ENCODE measurements around the gene IL27RA. TPM values are rescaled to one million over a fixed set of nuclear protein-coding genes. Genes with fewer than 3 reads are reported as not detected.
"Not testable (repeated sequence)": the region's sequence is repeated elsewhere in the genome, so short reads cannot be mapped to it uniquely, and the experiment has no call there.

The IL27RA gene
- total and polyA plus RNA-seq, 2 donors (not counting 1 experiment from before 2014, with no cell fraction given) = 36.2 to 38.6 TPM

DNA sequence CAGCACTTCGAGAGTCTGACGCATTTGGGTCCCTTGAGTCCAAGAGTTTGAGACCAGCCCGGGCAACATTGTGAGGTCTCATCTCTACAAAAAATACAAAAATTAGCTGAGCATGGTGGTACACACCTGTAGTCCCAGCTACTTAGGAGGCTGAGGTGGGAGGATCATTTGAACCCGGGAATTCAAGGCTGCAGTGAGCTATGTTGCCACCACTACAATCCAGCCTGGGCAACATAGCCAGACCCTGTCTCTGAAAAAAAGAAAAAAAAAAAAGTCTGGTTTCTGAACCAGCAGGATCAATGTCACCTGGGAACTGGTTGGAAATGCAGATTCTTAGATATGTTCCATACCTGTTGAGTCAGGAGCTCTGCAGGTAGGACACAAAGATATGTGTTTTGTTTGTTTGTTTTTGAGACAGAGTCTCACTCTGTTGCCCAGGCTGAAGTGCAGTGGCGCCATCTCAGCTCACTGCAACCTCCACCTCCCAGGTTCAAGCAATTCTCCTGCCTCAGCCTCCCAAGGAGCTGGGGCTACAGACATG is 4.8 kb upstream of the IL27RA start:
- H3K27me3 Mint-ChIP-seq; H3K9ac ChIP-seq (ENCODE audit: low read length); H3K9me3 ChIP-seq (ENCODE audit: control extremely low read depth in 1 of 3, control insufficient read depth in 2 of 3, insufficient read depth in 1 of 3, low read length in 2 of 3); intact Hi-C loops (cut with micrococcal nuclease); H3K4me3 Mint-ChIP-seq; H3K27me3 ChIP-seq (replicated peaks in 1 of 4; ENCODE audit: control extremely low read depth in 1 of 4, control insufficient read depth in 3 of 4, insufficient read depth in 4 of 4, low read length in 3 of 4); H4K20me1 ChIP-seq (ENCODE audit: control insufficient read depth, insufficient read depth, low read length, poor library complexity, severe bottlenecking); H3K79me2 ChIP-seq (ENCODE audit: control insufficient read depth, insufficient read depth, low read length); H3K4me3 ChIP-seq (ENCODE audit: control extremely low read depth in 1 of 5, extremely low read depth in 1 of 5, insufficient read depth in 1 of 5, low read depth in 2 of 5, low read length in 4 of 5); H3K27ac ChIP-seq (ENCODE audit: low read length in 2 of 2); DNase-seq; H2AFZ ChIP-seq (ENCODE audit: insufficient read depth, low read depth, low read length, poor library complexity, severe bottlenecking); H3K36me3 ChIP-seq (replicated peaks in 1 of 2; ENCODE audit: control extremely low read depth in 1 of 2, control insufficient read depth in 1 of 2, extremely low read depth in 1 of 2, insufficient read depth in 2 of 2, low read length in 1 of 2); ATAC-seq (ENCODE audit: low read depth); H3K9me3 Mint-ChIP-seq (ENCODE audit: insufficient read depth); H3K4me2 ChIP-seq (replicated peaks; ENCODE audit: low read depth, low read length, poor library complexity, severe bottlenecking): not testable (repeated sequence)
- ChIA-PET POLR2A (interaction anchor here (0.8 kb wide), 1 partner anchor 44 kb away, joined by 3 read pairs; no protein-coding TSS in a partner anchor), CTCF (interaction anchor here (0.6 to 1.5 kb wide), 3 partner anchors 15 to 400 kb away, joined by 3 to 4 read pairs (median 4); no protein-coding TSS in a partner anchor)
- H3K4me1 ChIP-seq (ENCODE audit: control insufficient read depth in 2 of 2, insufficient read depth in 2 of 2, low read length in 2 of 2) = peaks cover 22 to 36% of the 10 kb centered on the region in 2 donors
- WGBS (ENCODE audit: insufficient coverage) = 100% methylated on average over 2 of the region's 5 CpGs
- H3K27ac Mint-ChIP-seq = peak overlapping the region; percentile 32
- peaks cover 28% of the 10 kb centered on the region for H3K4me1 Mint-ChIP-seq

DNA sequence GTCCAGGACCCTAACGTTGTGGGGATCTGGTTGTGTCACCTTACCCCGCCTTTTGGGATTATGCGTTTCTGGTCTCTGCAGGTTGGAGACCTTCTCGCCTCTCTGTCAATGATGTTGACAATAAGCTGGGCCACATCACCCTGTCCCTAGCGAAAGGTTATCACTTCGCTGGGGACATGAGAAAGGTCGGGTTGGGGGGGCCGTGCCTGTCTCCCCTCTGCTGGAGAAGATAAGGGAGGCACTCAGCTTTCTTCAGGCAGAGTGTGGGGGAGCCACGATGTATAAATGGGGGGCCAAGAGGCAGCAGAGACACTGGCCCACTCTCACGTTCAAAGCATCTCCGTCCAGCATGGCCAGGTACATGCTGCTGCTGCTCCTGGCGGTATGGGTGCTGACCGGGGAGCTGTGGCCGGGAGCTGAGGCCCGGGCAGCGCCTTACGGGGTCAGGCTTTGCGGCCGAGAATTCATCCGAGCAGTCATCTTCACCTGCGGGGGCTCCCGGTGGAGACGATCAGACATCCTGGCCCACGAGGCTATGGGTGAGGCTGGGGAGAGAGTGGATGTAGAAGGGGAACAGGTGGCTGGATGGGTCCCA is 3.6 kb upstream of the IL27RA start, which contains the start of gene RLN3:
Gene RLN3, plus strand, starts transcription at position 293 of the 595 bp plus-strand sequence. Its CDS starts 57 bp downstream, at position 350.
- POLR2A ChIA-PET = interaction anchor here (1.6 kb wide), 1 partner anchor 22 kb away, joined by 4 read pairs; the partner anchor contains the start of gene RFX1

More for the DNA sequence above, 3.6 kb upstream of the IL27RA start, which contains the start of gene RLN3:
- no peak for TF ChIP-seq EZH2 (IDR thresholded peaks at IDR 0.05; ENCODE audit: borderline replicate concordance, insufficient read depth, low read depth, low read length, poor library complexity, severe bottlenecking)
- TF ChIP-seq, protein P1, sequence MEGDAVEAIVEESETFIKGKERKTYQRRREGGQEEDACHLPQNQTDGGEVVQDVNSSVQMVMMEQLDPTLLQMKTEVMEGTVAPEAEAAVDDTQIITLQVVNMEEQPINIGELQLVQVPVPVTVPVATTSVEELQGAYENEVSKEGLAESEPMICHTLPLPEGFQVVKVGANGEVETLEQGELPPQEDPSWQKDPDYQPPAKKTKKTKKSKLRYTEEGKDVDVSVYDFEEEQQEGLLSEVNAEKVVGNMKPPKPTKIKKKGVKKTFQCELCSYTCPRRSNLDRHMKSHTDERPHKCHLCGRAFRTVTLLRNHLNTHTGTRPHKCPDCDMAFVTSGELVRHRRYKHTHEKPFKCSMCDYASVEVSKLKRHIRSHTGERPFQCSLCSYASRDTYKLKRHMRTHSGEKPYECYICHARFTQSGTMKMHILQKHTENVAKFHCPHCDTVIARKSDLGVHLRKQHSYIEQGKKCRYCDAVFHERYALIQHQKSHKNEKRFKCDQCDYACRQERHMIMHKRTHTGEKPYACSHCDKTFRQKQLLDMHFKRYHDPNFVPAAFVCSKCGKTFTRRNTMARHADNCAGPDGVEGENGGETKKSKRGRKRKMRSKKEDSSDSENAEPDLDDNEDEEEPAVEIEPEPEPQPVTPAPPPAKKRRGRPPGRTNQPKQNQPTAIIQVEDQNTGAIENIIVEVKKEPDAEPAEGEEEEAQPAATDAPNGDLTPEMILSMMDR (IDR thresholded peaks at IDR 0.05) = no peak
- DNase-seq (no peak), ATAC-seq (ENCODE audit: low read depth) (no peak)
- Histone ChIP-seq H3K27ac (ENCODE audit: low read length in 2 of 2) (no peak within 1 kb of the TSS), H2AFZ (ENCODE audit: insufficient read depth, low read depth, low read length, poor library complexity, severe bottlenecking) (no peak within 1 kb of the TSS), H4K20me1 (ENCODE audit: control insufficient read depth, insufficient read depth, low read length, poor library complexity, severe bottlenecking) (no peaks in the 10 kb centered on the region), H3K4me2 (replicated peaks; ENCODE audit: low read depth, low read length, poor library complexity, severe bottlenecking) (peak within 1 kb of the TSS; percentile 26), H3K27me3 (replicated peaks in 1 of 4; ENCODE audit: control extremely low read depth in 1 of 4, control insufficient read depth in 3 of 4, insufficient read depth in 4 of 4, low read length in 3 of 4) (no peaks in the 10 kb centered on the region), H3K4me3 (ENCODE audit: control extremely low read depth in 1 of 5, extremely low read depth in 1 of 5, insufficient read depth in 1 of 5, low read depth in 2 of 5, low read length in 4 of 5) (no peak within 1 kb of the TSS), H3K79me2 (ENCODE audit: control insufficient read depth, insufficient read depth, low read length) (peaks cover 11% of the 10 kb centered on the region), H3K9me3 (ENCODE audit: control extremely low read depth in 1 of 3, control insufficient read depth in 2 of 3, insufficient read depth in 1 of 3, low read length in 2 of 3) (peaks cover 0 to 5% (median 0%) of the 10 kb centered on the region in 3 donors), H3K36me3 (replicated peaks in 1 of 2; ENCODE audit: control extremely low read depth in 1 of 2, control insufficient read depth in 1 of 2, extremely low read depth in 1 of 2, insufficient read depth in 2 of 2, low read length in 1 of 2) (no peaks in the 10 kb centered on the region), H3K4me1 (ENCODE audit: control insufficient read depth in 2 of 2, insufficient read depth in 2 of 2, low read length in 2 of 2) (peaks cover 22 to 44% of the 10 kb centered on the region in 2 donors), H3K9ac (ENCODE audit: low read length) (no peak within 1 kb of the TSS)
- Mint-ChIP-seq H3K4me3 (no peak within 1 kb of the TSS), H3K4me1 (peaks cover 36% of the 10 kb centered on the region), H3K27ac (peak within 1 kb of the TSS; percentile 50), H3K9me3 (ENCODE audit: insufficient read depth) (no peaks in the 10 kb centered on the region), H3K27me3 (no peaks in the 10 kb centered on the region)
- CTCF ChIA-PET = interaction anchor here (0.6 to 1.9 kb wide), 3 partner anchors 9 to 49 kb away, joined by 4 to 7 read pairs (median 4); no protein-coding TSS in a partner anchor
- 90% methylated on average over 24 of the region's 24 CpGs for WGBS (ENCODE audit: insufficient coverage)
- intact Hi-C loops (cut with micrococcal nuclease) = no loop called here
